RWPE2 (cell line): ENCODE results near the gene ZDHHC11B.
"Not testable (repeated sequence)": the region's sequence is repeated elsewhere in the genome, so short reads cannot be mapped to it uniquely, and the experiment has no call there.

Experiments
- ATAC-seq: fragments of 200-7000 bp; cut with Tn5 transposase; 3 replicates; pipeline ENCODE4 v1.9.1; 2021; ENCODE audit warnings: low read depth
- DNase-seq: peaks from one replicate; pipeline ENCODE4 v3.0.0-alpha.2; 2020; ENCODE audit warnings: low spot score
- H3K27ac ChIP-seq: fragments of 450-650 bp; 2 replicates; pipeline ENCODE4 v1.5.1; 2017; ENCODE audit warnings: mild to moderate bottlenecking; ENCODE audit not compliant: poor library complexity, severe bottlenecking
- H3K27me3 ChIP-seq: fragments of 250-450 bp; sonication (Bioruptor Pico); 2 replicates; pipeline ENCODE4 v1.5.1; 2021; ENCODE audit warnings: mild to moderate bottlenecking, moderate library complexity; ENCODE audit not compliant: insufficient read depth, poor library complexity, severe bottlenecking
- H3K36me3 ChIP-seq: fragments of 250-450 bp; sonication (Bioruptor Pico); 2 replicates; pipeline ENCODE4 v1.5.1; 2020; ENCODE audit warnings: low read depth, mild to moderate bottlenecking, moderate library complexity
- H3K4me1 ChIP-seq: fragments of 250-450 bp; sonication (Bioruptor Pico); 2 replicates; pipeline ENCODE4 v1.5.1; 2021; ENCODE audit warnings: mild to moderate bottlenecking, moderate library complexity; ENCODE audit not compliant: insufficient read depth, poor library complexity, severe bottlenecking
- H3K4me3 ChIP-seq: fragments of 250-450 bp; sonication (Bioruptor Pico); 2 replicates; pipeline ENCODE4 v1.5.1; 2021; ENCODE audit warnings: mild to moderate bottlenecking, moderate library complexity; ENCODE audit not compliant: severe bottlenecking
- H3K9me3 ChIP-seq: fragments of 250-450 bp; sonication (Bioruptor Pico); 2 replicates; pipeline ENCODE4 v1.5.1; 2021; ENCODE audit warnings: mild to moderate bottlenecking, moderate library complexity; ENCODE audit not compliant: severe bottlenecking
- CTCF ChIP-seq: fragments of 450-650 bp; IDR thresholded peaks from one replicate; pipeline ENCODE4 v1.5.1; 2017; ENCODE audit warnings: mild to moderate bottlenecking, moderate library complexity; ENCODE audit not compliant: poor library complexity, severe bottlenecking

The ZDHHC11B gene

GRCh38 chr5:773517-774264 is 10.8 kb downstream of the ZDHHC11B start:
- Histone ChIP-seq H3K27ac (no peak overlapping the region), H3K4me3 (no peak overlapping the region), H3K36me3 (no peaks in the 10 kb centered on the region), H3K9me3 (no peaks in the 10 kb centered on the region), H3K4me1 (no peaks in the 10 kb centered on the region), H3K27me3 (no peaks in the 10 kb centered on the region)
- ATAC-seq (no peak), DNase-seq (peak; percentile 73)
- no peak for TF ChIP-seq CTCF

- not testable (repeated sequence) for H3K27me3 ChIP-seq, H3K27ac ChIP-seq, H3K4me1 ChIP-seq, ATAC-seq, H3K36me3 ChIP-seq, H3K4me3 ChIP-seq, H3K9me3 ChIP-seq
- peak; percentile 24 for DNase-seq
Observed at GRCh38 chr5:772931-773330, 11.6 kb downstream of the ZDHHC11B start.

- peak; percentile 4; the same call in 1 of the 3 replicates for ATAC-seq
- not testable (repeated sequence) for DNase-seq, H3K27ac ChIP-seq, H3K27me3 ChIP-seq, H3K4me3 ChIP-seq, H3K36me3 ChIP-seq, H3K9me3 ChIP-seq, H3K4me1 ChIP-seq
Observed at GRCh38 chr5:772547-772890, 12.0 kb downstream of the ZDHHC11B start.

DNA sequence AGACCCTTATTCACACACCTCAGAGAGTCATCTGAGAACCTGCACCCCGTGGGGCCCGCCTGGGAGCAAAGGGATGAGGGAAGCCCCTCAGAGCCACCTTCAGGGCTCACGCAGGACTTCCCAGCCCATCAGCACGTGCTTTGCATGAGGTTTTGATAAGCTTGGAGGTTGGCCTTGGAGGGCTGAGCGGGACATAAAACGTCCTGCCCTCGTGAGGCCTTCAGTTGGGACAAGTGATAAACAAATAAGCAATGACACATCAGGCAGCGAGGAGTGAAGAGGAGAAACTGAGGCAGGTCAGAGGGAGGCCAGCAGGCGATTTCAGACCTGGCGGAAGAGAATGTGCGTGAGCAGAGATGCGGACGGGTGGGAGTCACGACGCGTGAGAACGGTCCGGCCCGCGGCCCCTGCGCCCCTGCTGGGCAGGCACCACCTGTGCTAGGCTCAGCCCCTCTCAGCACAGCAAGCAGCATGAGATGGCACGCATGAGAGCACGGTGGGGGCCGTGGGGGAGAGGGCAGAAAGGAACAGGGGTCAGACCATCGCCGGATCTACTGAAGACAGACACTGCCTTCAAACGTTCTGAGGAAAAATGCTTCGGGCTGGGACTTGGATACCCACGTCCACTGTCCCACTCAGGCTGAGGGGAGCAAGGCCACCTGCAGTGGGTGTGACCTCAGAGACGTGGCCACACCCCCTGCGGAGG is 12.5 kb downstream of the ZDHHC11B start:
- H3K27ac ChIP-seq, H3K4me3 ChIP-seq, ATAC-seq, H3K27me3 ChIP-seq, H3K9me3 ChIP-seq, H3K4me1 ChIP-seq, H3K36me3 ChIP-seq: not testable (repeated sequence)
- peak; percentile 37 for DNase-seq

DNA sequence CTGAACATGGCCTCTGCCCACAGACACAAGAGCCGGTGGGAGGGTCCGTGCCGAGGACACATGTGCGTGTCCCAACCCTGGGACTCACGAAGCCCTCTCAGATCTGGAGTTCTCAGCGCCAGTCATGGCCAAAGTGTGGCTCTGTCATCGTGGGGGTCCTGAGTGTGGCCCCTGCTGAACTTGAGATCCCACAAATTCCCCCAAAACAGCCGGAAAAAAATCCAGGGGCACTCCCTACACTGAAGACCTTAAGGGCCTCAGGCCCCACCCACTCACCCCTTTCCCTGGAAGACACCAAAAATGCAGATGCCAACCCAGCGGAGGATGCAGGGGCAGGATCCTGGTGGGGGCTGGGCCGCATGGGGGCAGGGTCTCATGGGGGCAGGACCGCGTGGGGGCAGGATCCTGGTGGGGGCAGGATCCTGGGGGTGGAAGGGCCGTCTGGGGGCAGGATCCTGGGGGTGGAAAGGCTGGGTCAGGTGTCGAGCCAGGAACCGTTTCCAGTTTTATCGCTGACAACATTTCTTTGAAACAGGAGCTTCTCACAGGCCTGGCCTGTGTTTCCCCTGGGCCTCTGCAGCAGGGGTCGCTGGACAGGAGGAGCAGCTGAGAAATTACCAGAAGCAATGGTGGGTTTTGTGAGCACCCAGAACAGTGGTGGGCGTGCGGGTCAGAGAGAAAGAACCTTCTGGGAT is 13.3 kb downstream of the ZDHHC11B start:
- not testable (repeated sequence) for ATAC-seq, H3K27me3 ChIP-seq, H3K36me3 ChIP-seq, H3K27ac ChIP-seq, H3K4me1 ChIP-seq, H3K9me3 ChIP-seq, H3K4me3 ChIP-seq
- peak; percentile 42 for DNase-seq

DNA sequence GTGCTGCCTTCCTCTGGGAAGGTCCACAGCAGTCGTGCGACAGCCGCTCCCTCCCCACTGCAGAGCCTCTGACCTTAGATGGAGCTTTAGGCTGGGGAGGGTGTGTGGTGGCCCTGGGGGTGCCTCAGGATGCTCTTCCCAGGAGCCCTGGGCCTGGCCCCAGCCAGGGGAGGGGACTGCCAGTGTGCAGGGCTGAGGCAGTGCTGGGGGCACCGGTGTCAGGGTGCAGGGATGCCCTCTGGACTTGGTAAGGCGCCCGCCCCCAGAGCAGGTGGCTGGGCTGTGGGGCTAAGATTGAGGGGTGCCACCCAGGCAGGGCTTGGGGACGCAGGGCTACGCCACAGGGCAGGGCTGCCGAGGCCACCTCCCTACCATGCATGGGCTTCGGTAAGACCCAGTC is 13.9 kb downstream of the ZDHHC11B start:
- DNase-seq: peak; percentile 72
- not testable (repeated sequence) for H3K9me3 ChIP-seq, ATAC-seq, H3K4me1 ChIP-seq, H3K4me3 ChIP-seq, H3K27me3 ChIP-seq, H3K27ac ChIP-seq, H3K36me3 ChIP-seq

DNA sequence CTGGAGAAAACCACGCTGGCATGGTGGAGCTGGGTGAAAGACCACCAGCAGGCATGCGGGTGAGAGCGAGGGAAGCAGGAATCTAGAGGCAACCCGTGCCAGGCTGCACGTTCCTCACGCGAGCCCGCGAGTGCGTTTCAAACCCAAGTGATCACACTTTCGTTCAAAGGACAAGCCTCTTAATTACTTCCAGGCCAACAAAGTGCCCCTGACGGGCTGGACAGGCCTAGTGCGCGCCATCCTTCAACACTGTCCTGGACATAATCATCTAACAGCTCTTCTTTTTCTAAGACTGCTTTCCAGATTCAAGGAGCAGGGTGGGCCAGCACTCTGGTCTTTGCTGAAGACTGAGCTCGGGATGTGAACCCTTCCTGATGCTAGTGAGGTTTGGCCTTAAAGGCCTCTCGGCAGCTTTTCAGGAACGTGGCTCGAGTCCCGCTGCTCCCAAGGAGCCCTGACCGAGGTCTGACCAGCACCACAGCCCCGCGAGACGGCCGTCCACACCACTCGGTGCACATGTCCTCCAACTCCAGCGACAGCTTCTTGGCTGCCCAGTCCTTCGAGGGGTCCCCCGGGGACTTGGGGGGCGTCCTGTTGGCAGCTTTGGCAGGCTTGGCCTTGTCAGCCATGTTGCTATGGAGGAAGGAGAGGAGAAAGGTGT is 14.9 kb downstream of the ZDHHC11B start:
- ATAC-seq, H3K27ac ChIP-seq, H3K36me3 ChIP-seq, H3K27me3 ChIP-seq, H3K4me1 ChIP-seq, H3K9me3 ChIP-seq, H3K4me3 ChIP-seq: not testable (repeated sequence)
- peak; percentile 60 for DNase-seq
